NCI-H2196 treated with DMSO at 0.1 percent for 48 hours (cell line): Measurements from ENCODE around the gene ABO.
"Not testable (repeated sequence)": the region's sequence is repeated elsewhere in the genome, so short reads cannot be mapped to it uniquely, and the experiment has no call there.

Experiments
- DNase-seq: peaks from one replicate; lab custom pipeline; 2025; ENCODE audit not compliant: unreplicated experiment; lab: John Stamatoyannopoulos, UW

ABO gene

DNA sequence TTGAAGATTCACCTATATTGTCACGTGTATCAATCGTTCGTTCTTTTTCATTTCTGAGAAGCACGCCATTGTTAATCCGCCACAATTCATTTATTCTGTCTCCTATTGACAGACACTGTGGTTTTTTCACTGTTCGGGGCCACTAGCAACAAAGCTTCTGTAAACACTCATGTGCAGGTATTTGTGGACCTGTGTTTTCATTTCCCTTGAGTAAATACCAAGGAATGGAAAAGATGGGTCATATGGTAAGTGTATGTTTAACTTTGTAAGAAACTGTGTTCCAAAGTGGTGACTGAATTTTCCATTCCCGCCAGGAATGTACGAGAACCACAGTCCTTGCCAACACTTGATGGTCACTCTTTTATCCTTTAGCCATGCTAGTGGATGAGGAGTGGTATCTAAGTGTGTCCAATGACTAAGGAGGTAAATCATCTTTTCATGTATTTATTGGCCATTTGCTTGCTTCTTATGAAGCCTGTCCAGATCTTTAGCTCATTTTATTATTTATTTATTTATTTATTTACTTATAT is 10.7 kb downstream of the ABO start:
- DNase-seq: no peak

DNA sequence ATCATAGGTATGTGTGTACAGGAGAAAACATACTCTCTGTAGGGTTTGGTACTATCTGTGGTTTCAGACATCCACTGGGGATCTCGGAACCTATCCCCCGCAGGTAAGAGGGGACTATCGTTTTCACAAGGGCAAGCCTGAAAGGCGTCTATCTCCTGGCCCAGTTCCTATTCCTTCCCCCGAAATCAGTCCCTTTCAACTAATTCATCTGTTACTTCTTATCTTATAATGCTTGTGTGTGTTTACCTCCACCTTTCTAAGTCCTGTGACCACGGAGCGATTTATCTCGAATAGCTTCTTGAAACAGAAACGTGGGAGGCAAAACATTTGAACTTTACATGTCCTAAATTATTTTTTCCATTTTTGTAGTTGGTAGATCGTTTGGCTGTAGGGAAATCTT is 11.4 kb downstream of the ABO start:
- no peak for DNase-seq

DNA sequence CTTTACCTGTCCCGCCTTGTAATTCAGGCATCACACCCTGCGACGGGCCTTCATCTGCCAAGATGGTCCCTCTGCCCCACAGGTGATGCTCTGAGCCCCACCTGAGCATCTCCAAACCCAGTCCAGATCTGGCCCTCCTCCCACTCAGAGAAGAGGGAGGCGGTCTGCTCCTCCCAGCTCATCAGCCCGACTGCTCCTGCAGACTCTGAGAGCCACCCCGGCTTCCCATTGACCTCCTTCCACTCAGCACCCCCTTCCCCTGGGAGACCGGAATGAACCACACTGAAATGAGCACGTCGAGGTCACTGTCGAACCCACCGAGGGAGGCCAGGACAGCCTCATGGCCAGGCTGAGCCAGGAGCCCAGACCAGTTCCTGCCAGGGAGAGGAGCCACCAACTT is 12.8 kb downstream of the ABO start:
- DNase-seq: no peak

DNA sequence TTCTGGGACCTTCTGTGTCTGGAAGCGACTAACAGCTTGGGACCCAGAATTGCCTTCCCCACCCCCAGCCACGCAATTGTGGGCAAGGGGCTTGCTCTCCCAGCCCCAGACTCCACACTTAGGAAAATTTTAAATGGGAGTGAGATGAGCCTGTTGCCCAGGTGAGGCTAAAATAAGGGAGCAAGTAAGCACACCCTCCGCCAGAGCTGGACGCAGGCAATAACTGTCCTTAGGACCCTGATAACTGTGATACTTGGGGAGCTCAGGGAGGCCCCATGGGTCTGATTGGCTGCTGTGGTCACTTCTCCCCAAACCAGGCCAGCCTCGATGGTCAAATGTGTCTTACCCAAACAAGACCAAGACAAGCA is 13.3 kb downstream of the ABO start:
- DNase-seq: no peak

DNA sequence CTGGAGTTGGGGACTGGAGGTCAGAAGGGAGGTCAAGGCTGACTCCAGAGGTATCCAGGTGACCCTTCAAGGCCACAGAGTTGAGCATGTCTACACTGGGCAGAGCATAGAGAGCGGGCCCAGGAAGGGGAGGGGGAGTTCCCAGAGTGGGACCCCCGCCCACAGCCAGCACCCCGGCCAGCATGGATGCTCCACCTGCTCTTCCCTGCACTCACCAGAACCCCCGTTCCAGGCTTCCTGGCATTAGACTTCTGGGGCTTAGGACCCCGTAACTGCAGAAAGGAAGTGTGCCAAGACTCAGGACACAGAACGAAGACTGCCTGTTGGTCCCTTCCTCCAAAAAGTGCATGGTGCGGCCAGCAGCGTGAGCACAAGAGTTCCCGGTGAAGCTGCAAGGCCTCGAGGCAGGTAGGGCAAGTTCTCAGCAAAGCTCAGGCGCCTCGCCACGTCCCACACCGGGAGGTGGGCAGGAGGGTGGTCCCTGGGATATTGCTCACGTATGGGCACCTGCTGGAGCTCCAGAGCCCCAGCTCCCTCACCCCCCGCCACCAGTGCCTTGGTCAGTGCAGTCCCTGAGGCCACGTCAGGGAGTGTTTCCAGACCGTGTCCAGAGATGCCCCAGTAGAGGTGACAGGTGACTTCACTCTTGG is 13.8 kb downstream of the ABO start:
- DNase-seq: no peak

DNA sequence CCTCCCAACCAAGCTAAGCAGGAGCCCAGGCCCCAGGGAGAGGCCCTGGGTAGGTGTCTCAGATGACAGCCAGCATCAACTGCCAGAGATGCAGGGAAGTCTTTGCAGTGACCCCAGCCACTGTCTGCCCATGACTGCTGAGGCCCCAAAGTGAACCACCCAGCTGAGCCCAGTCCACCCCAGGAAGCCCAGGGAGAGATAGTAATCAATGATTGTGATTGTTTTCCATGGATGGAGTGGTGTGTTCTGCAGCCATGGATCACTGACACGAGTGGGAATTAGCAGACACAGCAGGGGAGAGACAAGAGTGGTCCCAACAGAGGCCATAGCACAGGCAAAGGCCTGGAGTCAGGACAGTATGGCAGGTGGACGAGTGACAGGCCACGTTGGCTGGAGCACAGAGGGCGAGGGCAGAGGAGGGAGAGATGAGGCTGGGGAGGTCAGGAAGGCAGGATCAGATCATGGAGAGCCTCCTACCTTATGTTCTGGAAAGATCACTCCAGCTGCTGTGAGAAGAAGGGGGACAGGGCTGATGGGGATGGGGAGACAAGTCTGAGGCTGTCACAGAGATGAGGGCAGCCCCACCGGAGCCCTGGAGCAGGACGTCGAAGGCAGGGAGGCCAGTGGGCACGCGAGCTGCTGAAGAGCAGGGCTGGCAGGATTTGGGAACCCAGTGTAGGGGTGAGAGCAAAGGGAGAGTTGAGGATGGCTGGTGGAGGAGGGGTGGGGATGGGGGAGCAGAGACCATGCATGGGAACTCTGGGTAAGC is 14.5 kb downstream of the ABO start:
- no peak for DNase-seq

DNA sequence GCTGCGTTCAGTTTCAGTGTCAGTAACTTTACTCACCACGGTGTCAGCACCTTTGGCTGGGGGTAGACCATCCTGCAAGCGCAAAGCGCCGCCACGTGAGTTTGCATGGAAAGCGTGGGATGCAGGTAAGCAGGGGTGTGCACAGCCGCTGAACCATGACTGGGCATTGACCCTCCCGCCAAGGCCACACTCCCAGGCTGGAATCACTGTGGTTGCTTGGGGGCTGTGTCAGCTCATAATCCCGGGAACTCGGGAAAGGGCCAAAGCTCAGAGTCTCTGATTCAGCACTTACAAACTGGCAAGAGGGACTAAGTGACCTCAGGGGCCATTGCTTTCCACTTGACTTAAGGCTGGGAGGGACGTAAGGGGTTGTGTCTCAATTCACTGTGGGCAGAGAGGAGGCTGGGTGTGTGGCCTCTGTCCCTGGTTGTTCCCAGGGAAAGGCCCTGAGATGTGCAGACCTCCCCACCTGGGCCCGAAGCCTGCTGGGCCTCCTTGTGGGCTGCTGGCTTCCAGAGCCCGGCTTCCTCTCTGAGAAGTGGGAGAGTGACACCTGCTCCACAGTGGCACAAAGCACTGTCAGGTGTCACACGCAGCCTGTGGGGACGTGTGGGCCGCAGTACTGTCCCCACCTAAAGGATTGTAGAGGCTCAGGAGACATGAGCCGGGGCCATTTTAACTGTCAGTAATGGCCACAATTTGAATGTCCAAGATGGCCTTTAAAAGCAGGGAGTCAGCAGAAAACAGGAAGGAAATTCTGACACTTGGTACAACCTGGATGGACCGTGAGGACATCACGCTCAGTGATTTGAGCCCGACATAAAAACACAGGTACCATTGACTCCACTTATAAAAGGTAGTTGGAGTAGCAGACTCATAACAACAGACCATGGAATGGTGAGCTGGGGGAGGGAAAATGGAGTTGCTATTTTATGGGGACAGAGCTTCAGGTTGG is 16.7 kb downstream of the ABO start:
- DNase-seq: no peak

DNA sequence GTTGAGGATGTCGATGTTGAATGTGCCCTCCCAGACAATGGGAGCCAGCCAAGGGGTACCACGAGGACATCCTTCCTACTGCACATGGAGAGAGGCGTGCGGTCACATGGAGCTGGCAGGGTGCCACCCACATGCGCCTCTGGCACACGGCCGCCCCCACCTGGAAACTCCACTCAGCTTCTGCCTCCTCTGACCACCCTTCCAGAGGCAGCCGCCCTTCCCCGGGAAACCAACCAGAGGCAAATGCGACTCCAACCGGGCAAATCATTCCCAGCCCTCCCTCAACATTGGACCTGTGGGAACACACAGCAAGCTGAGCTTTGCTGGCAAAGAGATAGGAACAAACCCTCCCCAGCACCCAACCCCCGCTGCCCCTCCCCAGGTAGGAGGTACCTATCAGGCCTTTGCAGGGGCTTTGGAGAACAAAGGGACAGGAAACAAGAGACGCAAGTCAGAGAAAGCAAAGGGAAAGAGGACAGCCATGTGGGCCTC is 17.5 kb downstream of the ABO start:
- DNase-seq: no peak

DNA sequence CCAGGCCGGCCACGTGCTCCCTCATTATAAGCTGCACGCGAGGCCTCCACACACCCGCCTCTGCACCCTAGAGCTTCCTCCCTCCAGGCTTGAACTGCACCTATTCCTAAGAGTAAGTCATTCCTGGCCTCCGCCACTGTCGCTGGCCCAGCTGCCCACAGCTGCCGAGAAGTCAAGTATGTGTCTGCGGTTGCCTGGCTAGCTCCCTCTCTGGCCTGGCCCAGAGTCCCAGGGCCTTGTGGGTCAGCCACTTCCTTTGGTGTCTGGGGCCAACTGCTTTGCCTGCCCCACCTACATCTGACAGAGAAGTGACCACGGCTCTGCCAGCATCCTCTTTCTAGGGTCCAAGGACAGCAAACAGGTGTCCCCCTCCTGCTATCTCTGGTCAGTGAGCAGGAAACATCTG is 18.3 kb downstream of the ABO start:
- DNase-seq: no peak

DNA sequence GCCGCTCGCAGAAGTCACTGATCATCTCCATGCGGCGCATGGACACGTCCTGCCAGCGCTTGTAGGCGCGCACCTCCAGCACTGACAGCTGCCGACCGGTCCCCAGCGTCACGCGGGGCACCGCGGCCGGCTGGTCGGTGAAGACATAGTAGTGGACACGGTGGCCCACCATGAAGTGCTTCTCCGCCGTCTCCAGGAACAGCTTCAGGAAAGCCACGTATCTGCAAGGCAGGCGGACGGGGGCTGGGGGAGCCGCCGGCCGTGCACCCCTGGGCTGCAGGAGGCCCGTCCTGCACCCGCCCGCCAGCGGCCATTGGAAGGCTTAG is 18.9 kb downstream of the ABO start:
- DNase-seq: no peak

DNA sequence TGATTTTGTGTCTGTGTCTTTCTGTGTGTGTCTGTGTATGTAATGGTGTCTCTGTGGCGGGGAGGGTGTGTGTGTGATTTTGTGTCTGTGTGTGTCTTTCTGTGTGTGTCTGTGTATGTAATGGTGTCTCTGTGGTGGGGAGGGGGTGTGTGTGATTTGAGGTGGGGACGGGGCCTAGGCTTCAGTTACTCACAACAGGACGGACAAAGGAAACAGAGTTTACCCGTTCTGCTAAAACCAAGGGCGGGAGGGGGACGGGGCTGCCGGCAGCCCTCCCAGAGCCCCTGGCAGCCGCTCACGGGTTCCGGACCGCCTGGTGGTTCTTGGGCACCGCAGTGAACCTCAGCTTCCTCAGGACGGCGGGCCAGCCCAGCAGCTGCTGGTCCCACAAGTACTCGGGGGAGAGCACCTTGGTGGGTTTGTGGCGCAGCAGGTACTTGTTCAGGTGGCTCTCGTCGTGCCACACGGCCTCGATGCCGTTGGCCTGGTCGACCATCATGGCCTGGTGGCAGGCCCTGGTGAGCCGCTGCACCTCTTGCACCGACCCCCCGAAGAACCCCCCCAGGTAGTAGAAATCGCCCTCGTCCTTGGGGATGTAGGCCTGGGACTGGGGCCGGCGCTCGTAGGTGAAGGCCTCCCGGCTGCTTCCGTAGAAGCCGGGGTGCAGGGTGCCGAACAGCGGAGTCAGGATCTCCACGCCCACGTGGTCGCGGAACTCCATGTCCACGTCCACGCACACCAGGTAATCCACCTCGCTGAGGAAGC is 19.4 kb downstream of the ABO start:
- no peak for DNase-seq

DNA sequence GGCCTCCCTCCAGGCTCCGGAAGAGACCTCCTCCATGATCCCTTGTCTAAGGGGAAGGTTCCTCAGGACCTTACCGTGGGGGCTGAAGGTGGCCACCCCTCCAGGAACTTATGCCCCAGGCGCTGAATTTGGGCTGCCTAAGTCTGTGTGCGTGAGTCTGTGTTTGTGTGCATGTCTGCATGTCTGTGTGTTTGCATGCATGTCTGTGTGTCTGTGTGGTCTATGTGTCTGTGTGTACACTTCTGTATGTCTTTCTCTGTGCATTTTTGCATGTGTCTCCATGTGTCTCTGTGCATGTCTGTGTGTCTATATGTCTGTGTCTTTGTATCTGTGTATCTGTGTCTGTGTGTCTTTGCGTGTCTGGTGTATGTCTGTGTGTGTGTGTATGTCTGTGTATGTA is 20.5 kb downstream of the ABO start:
- no peak for DNase-seq

DNA sequence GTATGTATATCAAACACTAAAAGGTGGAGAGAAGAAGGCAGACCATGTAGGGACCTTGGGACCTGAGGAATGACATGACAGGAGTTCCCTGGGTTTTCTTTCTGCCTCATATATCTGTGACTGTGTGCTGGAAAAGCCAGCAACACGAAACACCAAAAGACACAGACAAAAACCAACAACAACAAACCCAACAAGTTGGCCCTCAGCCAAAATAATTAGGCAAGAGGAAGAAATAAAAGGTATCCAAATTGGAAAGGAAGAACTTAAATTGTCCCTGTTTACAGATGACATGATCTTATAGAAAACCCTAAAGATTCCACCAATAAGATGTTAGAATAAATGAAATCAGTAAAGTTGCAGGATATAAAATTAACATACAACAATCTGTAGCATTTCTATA is 21.7 kb downstream of the ABO start:
- DNase-seq: no peak

DNA sequence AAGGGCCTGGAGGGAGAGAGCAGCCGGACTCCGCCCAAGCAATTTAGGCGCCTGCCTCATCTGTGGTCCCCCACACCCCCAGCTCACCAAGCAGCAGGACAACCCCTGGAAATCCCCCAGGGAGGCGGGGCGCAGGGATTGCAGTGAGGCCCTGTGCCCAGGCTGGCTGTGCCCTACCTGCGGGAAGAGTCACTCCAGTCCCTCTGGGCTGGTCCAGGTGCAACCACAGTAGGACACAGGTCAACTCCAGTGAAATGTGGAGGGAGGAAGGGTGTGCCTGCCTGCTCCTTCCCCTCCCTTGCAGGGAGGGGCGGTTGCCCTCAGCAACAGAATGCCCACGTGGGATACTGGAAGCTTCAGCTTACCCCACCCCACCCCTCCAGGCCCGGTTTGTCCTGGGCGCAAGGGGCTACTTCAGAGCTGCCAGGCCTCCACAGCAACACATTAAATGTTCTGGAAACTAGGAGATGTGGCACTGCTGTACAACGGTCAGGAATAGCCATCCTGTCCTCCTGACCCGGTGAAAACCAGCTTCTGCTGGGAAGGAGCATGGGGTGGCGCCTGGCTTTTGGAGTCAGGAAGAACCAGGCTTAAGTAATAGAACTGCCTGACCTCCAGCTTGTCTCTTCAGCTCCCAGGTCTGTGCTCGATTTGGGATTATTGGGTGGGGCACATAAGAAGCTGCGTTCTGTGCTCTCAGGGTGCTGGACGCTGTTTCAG is 22.5 kb downstream of the ABO start:
- no peak for DNase-seq

DNA sequence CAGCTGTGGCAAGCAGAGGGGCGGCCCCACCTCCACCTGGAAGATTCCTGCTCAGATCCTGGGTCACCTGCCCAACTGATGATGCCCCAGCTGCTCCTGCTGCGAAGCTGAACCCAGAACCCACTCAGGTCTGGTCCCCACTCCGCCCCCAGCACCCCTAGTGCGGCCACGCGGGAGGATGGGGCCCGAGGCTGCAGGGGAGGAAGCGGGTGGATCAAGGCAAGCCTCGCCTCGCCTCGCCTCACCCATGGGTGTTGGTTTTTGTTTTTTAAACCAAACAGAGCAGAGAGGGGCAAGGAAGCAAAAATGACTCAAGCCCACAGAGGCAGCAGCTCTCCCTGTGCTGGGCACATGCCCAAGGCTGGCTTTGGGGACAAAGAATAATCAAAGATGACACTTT is 23.2 kb downstream of the ABO start:
- DNase-seq: no peak

DNA sequence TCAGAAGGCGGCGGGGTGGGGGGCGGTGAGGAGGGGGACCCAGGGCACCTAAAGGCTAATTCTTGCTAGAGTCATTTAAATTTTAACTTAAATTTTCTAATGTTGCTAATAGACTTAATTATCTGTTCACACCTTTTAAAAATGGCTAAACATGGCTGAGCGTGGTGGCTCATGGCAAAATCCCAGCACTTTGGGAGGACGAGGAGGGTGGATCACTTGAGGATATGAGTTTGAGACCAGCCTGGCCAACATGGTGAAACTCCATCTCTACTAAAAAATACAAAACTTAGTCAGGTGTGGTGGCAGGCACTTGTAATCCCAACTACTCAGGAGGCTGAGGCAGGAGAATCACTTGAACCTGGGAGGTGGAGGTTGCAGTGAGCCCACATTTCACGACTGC is 23.8 kb downstream of the ABO start:
- not testable (repeated sequence) for DNase-seq

DNA sequence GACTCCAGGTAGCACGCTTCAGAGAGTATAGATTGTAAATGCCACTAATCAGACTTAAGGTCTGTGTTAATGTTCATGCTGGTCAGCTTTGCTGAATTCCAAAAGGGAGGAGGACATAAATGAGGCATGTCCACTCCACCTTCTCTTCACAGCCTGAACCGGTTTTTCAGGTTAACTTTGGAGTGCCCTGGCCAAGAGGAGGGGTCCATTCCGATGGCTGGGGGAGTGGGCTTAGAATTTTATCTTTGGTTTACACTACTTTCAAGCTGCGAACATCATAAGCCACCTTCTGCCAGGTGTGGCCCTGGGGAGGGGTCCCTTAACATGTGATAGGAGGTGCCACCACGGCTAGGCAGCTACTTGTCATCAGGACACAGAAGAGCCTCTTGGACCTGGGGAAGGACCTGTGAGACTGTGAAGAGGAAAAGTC is 24.2 kb downstream of the ABO start:
- DNase-seq: no peak

DNA sequence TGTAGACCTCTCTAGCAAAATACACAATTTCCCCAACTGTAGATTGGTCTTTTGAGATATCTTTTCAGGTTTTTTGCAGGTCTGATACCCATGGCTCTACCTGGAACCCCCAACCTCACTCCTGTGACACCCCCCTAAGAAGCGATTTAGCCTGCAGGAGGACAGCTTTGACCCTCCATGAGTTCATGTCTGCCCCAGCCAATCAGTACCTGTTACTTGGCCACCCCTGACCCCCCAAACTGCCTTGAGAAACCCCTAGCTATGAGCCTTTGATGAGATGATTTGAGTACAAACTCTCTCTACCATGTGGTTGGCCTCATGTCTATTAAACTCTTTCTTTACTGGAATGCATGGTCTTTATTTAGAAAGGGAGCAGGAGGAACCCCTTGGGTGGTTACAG is 25.7 kb downstream of the ABO start:
- DNase-seq: no peak

DNA sequence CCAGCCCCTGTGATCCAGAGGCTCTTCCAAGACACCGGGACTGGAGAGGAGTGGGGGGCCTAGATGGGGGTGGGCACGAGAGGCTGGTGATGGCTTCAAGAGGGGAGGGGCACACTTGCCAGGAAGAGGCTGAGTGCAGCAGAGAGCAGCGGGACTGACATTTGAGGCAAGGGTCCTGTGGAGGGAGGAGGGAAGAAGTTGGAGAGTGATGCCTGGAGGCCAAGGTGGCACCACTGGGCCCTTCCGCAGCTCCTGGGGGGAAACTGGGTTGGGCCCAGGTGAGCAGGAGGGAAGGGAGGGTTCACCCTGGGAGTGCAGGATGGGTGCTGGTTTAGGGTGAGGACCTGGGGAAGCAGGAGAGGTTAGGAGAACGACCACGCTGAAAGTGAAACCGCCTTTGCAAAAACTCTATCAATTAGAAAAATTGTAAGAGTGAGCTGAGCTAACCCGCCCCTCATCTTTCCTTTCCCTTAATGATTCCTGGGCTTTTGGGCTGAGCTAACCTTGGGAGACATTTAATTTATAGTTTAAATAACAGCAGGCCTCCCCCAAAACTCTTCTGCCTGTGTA is 26.2 kb downstream of the ABO start:
- no peak for DNase-seq

DNA sequence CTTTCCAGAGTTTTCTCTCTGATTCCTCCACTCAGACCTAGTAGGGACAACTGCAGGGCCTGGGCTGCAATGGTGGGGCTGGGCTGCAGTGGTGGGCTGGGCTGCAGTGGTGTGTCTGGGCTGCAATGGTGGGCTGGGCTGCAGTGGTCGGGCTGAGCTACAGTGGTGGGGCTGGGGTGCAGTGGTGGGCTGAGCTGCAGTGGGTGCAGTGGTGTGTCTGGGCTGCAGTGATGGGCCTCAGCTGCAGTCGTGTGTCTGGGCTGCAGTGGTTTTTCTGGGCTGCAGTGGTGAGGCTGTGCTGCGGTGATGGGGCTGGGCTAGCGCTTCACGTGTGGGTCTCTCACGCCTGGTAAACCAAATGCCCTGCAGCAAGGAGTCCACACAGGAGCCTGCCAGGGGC is 27.4 kb downstream of the ABO start:
- no peak for DNase-seq
